HEK293 (cell line): ENCODE measurements around the gene LPIN2.

Experiments
- ZNF274 ChIP-seq, 2 experiments: fragments of 200-500 bp in 1 of 2; fragments of 450-650 bp in 1 of 2; sonication (Bioruptor generic) in 1 of 2; formaldehyde crosslinking in 1 of 2; IDR thresholded peaks; 2 replicates each; pipeline versions ENCODE4 v1.5.1 to v1.6.1; 2014 to 2016; ENCODE audit warnings: borderline replicate concordance in 1 of 2, inconsistent platforms in 1 of 2, low read length in 1 of 2, missing biosample characterization in 1 of 2, missing genetic modification characterization in 1 of 2
- TF ChIP-seq, protein P1 (sequence below): fragments of 450-650 bp; formaldehyde crosslinking; IDR thresholded peaks from 2 replicates; pipeline ENCODE4 v1.5.1; 2016; ENCODE audit warnings: missing biosample characterization, missing genetic modification characterization

DNA sequence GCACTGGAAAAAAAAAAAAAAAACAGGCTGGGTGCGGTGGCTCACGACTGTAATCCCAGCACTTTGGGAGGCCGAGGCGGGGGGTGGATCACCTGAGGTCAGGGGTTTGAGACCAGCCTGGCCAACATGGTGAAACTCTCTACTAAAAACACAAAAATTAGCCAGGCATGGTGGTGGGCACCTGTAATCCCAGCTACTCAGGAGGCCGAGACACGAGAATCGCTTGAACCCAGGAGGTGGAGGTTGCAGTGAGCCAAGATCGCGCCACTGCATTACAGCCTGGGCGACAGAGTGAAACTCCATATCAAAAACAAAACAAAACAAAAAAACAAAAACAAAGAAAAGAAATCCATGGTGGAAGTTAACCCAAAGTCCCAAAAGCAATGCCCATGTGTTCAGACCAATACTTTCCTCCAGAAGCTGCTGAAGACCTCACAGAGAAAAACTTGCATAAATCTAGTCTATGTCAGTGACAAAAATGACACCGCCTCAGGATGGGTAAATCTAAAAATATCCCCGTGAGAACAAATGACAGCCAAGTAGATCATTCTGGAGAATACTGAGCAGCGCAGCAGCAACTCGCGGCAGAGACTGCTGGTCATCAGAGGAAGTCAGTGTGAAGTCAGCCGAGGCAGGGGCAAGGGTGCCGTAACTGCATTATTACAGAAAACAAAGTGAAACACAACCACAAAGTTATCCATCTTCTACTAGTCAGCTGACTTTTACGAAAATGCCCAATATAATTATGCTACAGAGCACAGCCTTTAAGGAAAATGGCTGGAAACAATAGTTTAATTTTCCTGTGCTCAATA lies 41.0 kb downstream of the LPIN2 start:
- TF ChIP-seq ZNF274 (IDR thresholded peaks at IDR 0.05; ENCODE audit: low read length) (no peak), ZNF274 (tag by site-specific recombination; IDR thresholded peaks at IDR 0.05; ENCODE audit: borderline replicate concordance) (no peak)
- TF ChIP-seq, protein P1, sequence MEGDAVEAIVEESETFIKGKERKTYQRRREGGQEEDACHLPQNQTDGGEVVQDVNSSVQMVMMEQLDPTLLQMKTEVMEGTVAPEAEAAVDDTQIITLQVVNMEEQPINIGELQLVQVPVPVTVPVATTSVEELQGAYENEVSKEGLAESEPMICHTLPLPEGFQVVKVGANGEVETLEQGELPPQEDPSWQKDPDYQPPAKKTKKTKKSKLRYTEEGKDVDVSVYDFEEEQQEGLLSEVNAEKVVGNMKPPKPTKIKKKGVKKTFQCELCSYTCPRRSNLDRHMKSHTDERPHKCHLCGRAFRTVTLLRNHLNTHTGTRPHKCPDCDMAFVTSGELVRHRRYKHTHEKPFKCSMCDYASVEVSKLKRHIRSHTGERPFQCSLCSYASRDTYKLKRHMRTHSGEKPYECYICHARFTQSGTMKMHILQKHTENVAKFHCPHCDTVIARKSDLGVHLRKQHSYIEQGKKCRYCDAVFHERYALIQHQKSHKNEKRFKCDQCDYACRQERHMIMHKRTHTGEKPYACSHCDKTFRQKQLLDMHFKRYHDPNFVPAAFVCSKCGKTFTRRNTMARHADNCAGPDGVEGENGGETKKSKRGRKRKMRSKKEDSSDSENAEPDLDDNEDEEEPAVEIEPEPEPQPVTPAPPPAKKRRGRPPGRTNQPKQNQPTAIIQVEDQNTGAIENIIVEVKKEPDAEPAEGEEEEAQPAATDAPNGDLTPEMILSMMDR: no peak
